ENCODE measurements around the gene KCNH4. TPM values are rescaled to one million over a fixed set of nuclear protein-coding genes. Genes with fewer than 3 reads are reported as not detected.

The KCNH4 gene
- total and polyA plus RNA-seq, 2 of the 13 experiments (the other 11 are each of a cell fraction or from before 2014, with no cell fraction given), result 0.01 to 0.09 TPM

DNA sequence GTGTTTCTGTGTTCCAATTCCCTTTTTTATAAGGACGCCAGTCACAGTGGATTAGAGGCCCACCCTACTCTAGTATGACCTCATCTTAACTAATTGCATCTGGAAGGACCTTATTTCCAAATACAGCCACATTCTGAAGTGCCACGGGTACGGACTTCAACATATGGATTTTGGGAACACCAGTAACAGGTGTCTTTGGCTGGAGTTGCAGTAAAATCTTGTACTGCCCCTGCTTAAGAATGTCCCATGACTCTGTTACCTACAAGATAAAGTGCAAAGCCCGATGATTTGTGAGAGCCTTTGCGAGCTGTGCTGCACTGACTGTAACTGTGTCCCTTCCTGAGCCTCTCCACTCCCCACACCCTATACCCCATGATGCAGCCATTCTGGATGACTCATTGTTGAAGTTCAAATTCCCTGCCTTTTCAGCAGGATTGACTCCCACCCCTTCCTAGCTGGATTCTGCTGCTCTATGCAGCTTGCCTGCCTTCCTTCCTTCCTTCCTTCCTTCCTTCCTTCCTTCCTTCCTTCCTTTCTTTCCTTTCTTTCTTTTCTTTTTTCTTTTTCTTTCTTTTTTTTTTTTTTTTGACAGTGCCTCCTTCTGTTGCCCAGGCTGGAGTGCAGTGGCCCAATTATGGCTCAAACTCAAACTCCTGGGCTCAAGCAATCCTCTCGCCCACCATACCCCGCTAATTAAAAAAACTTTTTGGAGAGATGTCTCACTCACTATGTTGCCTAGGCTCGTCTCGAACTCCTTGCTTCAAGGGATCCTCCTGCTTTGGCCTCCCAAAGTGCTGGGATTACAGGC, 2.2 kb upstream of the KCNH4 start (continued):
- no peak for TF ChIP-seq HDAC6 (IDR thresholded peaks at IDR 0.05; ENCODE audit: low read depth, low read length)
- no peak for TF ChIP-seq BATF2 (CRISPR knock-in tag; IDR thresholded peaks at IDR 0.05)
- TF ChIP-seq FIP1L1 (IDR thresholded peaks at IDR 0.05; ENCODE audit: borderline replicate concordance, insufficient read depth, low read depth, low read length), result no peak
- TF ChIP-seq, protein P1, sequence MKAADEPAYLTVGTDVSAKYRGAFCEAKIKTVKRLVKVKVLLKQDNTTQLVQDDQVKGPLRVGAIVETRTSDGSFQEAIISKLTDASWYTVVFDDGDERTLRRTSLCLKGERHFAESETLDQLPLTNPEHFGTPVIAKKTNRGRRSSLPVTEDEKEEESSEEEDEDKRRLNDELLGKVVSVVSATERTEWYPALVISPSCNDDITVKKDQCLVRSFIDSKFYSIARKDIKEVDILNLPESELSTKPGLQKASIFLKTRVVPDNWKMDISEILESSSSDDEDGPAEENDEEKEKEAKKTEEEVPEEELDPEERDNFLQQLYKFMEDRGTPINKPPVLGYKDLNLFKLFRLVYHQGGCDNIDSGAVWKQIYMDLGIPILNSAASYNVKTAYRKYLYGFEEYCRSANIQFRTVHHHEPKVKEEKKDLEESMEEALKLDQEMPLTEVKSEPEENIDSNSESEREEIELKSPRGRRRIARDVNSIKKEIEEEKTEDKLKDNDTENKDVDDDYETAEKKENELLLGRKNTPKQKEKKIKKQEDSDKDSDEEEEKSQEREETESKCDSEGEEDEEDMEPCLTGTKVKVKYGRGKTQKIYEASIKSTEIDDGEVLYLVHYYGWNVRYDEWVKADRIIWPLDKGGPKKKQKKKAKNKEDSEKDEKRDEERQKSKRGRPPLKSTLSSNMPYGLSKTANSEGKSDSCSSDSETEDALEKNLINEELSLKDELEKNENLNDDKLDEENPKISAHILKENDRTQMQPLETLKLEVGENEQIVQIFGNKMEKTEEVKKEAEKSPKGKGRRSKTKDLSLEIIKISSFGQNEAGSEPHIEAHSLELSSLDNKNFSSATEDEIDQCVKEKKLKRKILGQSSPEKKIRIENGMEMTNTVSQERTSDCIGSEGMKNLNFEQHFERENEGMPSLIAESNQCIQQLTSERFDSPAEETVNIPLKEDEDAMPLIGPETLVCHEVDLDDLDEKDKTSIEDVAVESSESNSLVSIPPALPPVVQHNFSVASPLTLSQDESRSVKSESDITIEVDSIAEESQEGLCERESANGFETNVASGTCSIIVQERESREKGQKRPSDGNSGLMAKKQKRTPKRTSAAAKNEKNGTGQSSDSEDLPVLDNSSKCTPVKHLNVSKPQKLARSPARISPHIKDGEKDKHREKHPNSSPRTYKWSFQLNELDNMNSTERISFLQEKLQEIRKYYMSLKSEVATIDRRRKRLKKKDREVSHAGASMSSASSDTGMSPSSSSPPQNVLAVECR (CRISPR knock-in tag; IDR thresholded peaks at IDR 0.05; ENCODE audit: borderline replicate concordance), result no peak
- TF ChIP-seq ZNF18 (CRISPR knock-in tag; IDR thresholded peaks at IDR 0.05; ENCODE audit: insufficient replicate concordance), result no peak
- TF ChIP-seq KMT2B (CRISPR knock-in tag; IDR thresholded peaks at IDR 0.05), result no peak
- no peak for TF ChIP-seq SALL2 (CRISPR knock-in tag; IDR thresholded peaks at IDR 0.05)
- no peak for TF ChIP-seq ARHGAP35 (CRISPR knock-in tag; IDR thresholded peaks at IDR 0.05; ENCODE audit: borderline replicate concordance)
- no peak for TF ChIP-seq ATF5 (CRISPR knock-in tag; IDR thresholded peaks at IDR 0.05; ENCODE audit: low read depth)
- TF ChIP-seq, protein P2, sequence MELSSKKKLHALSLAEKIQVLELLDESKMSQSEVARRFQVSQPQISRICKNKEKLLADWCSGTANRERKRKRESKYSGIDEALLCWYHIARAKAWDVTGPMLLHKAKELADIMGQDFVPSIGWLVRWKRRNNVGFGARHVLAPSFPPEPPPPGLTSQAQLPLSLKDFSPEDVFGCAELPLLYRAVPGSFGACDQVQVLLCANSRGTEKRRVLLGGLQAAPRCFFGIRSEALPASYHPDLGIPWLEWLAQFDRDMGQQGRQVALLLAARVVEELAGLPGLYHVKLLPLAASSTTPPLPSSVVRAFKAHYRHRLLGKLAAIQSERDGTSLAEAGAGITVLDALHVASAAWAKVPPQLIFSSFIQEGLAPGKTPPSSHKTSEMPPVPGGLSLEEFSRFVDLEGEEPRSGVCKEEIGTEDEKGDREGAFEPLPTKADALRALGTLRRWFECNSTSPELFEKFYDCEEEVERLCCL (CRISPR knock-in tag; IDR thresholded peaks at IDR 0.05; ENCODE audit: borderline replicate concordance), result no peak
- TF ChIP-seq ZNF7 (CRISPR knock-in tag; IDR thresholded peaks at IDR 0.05), result no peak
- TF ChIP-seq MLX (CRISPR knock-in tag; IDR thresholded peaks at IDR 0.05), result no peak
- no peak for TF ChIP-seq IKZF5 (CRISPR knock-in tag; IDR thresholded peaks at IDR 0.05)
- TF ChIP-seq, protein P3, sequence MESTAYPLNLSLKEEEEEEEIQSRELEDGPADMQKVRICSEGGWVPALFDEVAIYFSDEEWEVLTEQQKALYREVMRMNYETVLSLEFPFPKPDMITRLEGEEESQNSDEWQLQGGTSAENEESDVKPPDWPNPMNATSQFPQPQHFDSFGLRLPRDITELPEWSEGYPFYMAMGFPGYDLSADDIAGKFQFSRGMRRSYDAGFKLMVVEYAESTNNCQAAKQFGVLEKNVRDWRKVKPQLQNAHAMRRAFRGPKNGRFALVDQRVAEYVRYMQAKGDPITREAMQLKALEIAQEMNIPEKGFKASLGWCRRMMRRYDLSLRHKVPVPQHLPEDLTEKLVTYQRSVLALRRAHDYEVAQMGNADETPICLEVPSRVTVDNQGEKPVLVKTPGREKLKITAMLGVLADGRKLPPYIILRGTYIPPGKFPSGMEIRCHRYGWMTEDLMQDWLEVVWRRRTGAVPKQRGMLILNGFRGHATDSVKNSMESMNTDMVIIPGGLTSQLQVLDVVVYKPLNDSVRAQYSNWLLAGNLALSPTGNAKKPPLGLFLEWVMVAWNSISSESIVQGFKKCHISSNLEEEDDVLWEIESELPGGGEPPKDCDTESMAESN (CRISPR knock-in tag; conservative IDR thresholded peaks at IDR 0.05), result no peak

Data from HepG2 (cell line).